Activated CD4-positive, alpha-beta memory T cell treated with anti-CD3 and anti-CD28 coated beads, Interleukin-2, amount 10 ng/mL, durations not matched to agents 7 days and 5 days (primary cell): ENCODE results near the gene ZNF831. TPM values are rescaled to one million over a fixed set of nuclear protein-coding genes. Genes with fewer than 3 reads are reported as not detected.

Experiments
- CTCF ChIA-PET: fragments of 350-600 bp; sonication (Branson Sonifier 250); formaldehyde crosslinking; loops from one replicate; lab custom pipeline; 2021; ENCODE audit warnings: antibody characterized with exemption, inconsistent platforms; lab: Charles Lee
- POLR2A ChIA-PET: fragments of 350-600 bp; sonication (Branson Sonifier 250); formaldehyde crosslinking; loops from one replicate; lab custom pipeline; 2021; ENCODE audit warnings: antibody characterized with exemption; lab: Charles Lee
- DNase-seq: peaks from one replicate; pipeline ENCODE4 v3.0.0-alpha.2; 2020
- H3K27ac Mint-ChIP-seq: one replicate; pipeline ENCODE4 v1.8.0; 2021; ENCODE audit warnings: mild to moderate bottlenecking, mixed read lengths
- H3K27me3 Mint-ChIP-seq: one replicate; pipeline ENCODE4 v1.8.0; 2021; ENCODE audit warnings: mixed read lengths
- H3K36me3 Mint-ChIP-seq: one replicate; pipeline ENCODE4 v1.8.0; 2021; ENCODE audit warnings: low read depth, mixed read lengths
- H3K4me1 Mint-ChIP-seq: one replicate; pipeline ENCODE4 v1.8.0; 2021; ENCODE audit warnings: mixed read lengths
- H3K4me3 Mint-ChIP-seq: one replicate; pipeline ENCODE4 v1.8.0; 2021; ENCODE audit warnings: mild to moderate bottlenecking, mixed read lengths
- H3K9me3 Mint-ChIP-seq: one replicate; pipeline ENCODE4 v1.8.0; 2021; ENCODE audit warnings: mixed read lengths
- total RNA-seq, 2 experiments: library from RNA; stranded (reverse); gene quantifications; one replicate each; pipeline ENCODE4 v1.2.3, GENCODE V29; 2021

ZNF831 gene
- total RNA-seq, 2 experiments from 2014 or later = 12.1 to 12.7 TPM

DNA sequence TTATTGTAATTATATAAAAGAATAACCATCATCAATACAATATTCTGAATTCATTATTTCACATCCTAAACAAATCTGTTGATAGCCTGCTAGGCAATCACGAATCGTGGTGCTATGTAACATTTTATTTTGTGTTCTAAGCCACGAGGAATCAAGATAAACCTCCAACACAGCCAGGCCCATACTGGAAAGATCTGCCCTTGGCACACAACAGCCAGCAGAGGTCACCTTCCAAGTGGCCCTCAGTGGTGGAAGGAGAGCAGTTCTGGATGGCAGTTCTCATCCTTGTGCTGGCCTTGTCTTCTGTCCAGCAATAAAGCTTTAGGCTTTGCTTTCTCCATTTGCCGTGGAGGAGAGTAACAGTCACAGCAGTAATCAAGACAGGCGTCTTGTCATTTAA is 13.2 kb downstream of the ZNF831 start:
- peak; percentile 3 for DNase-seq
- POLR2A ChIA-PET = interaction anchor here (0.7 to 8.0 kb wide), 7 partner anchors 10 to 77 kb away, joined by 3 to 108 read pairs (median 6); partner anchors contain the start of gene ZNF831
- Mint-ChIP-seq H3K36me3 (peaks cover 78% of the 10 kb centered on the region), H3K27ac (no peak overlapping the region), H3K4me3 (no peak overlapping the region), H3K27me3 (no peaks in the 10 kb centered on the region), H3K4me1 (peaks cover 78% of the 10 kb centered on the region), H3K9me3 (peaks cover 2% of the 10 kb centered on the region)
- CTCF ChIA-PET = interaction anchor here (1.5 to 2.4 kb wide), 2 partner anchors 12 to 89 kb away, joined by 11 to 13 read pairs; partner anchors contain the start of gene ZNF831

DNA sequence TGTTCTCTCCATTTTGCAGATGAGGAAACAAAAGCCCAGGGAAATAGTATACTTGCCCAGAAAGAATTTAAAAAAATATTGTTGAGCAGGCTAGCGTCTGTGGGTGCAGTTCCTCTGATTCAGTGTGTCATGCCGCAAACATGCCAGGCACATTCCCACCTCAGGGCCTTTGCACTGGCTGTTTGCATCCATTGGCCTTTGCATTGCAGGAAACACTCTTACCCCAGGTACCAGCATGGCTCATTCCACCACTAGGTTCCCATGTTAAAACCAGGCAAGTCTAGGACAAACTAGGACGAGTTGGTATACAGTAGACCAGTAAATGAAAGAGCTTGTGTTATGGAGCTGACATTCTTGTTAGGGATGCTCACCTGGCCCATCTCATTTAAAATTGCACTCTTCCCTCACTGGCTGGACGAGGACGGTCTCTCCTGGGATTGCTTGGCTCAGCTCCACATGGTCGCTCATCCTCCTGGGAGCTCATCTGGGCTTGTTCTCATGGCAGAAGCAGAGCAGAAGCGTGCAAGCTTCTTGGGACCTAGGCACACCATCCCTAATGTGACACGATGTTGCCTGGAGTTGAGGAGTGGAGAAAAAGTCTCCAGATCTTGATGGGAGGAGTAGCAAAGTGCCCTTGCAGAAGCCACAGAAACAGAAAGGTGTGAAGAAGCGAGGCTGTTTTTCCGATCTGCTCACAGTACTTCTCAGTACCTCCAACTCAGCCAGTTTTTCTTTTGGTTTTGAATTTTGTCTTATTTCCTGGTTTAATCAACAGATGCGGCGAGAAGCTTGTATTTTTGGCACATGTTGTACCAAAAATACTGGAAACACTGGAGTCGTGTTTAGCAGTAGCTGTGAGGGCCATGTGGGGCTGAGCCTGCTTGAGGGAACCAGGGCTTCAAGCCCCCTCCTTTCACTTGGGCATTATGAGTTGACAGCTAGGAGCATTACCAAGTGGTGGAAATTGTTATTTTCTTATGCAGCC is 13.9 kb downstream of the ZNF831 start:
- no peaks in the 10 kb centered on the region for H3K27me3 Mint-ChIP-seq
- H3K4me1 Mint-ChIP-seq = peaks cover 80% of the 10 kb centered on the region
- H3K9me3 Mint-ChIP-seq = peaks cover 2% of the 10 kb centered on the region
- H3K36me3 Mint-ChIP-seq = peaks cover 74% of the 10 kb centered on the region
- peak overlapping the region; percentile 84 for H3K27ac Mint-ChIP-seq
- ChIA-PET POLR2A (interaction anchor here (0.7 to 8.0 kb wide), 18 partner anchors 11 to 526 kb away, joined by 3 to 108 read pairs (median 4); partner anchors contain the start of genes ATP5F1E, STX16 and ZNF831), CTCF (interaction anchor here (0.7 to 2.4 kb wide), 7 partner anchors 12 to 95 kb away, joined by 3 to 13 read pairs (median 4); partner anchors contain the start of gene ZNF831)
- peak; percentile 63 for DNase-seq
- H3K4me3 Mint-ChIP-seq = peak overlapping the region; percentile 44

DNA sequence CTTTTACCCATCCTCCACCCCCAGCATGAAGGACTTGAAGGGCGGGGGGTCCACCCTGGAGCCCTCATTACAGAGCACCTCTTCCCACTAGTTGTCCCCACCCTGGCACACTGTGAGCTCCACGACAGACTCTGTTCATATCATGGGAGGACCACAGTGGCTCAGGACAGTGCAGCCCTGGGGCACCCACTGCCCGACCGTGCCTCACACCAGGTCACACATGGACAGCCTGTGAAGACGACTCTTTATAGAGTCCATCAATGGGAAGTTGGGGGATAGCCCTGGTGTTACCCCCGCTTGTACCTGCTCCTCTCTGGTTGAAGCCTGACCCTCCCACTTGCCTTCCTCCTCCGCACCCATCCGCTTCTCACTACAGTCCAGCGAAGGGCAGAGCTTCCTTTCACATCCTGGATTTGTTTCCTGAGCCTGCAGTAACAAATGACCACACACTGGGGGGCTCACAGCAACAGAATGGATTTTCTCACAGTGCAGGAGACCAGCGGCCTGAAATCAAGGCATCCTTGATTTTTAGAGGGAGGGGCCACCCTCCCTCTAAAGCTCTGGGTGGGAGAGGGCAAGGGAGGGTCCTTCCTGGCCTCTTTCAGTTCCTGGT is 15.5 kb downstream of the ZNF831 start:
- peaks cover 2% of the 10 kb centered on the region for H3K9me3 Mint-ChIP-seq
- peaks cover 72% of the 10 kb centered on the region for H3K36me3 Mint-ChIP-seq
- H3K27ac Mint-ChIP-seq = peak overlapping the region; percentile 84
- no peak overlapping the region for H3K4me3 Mint-ChIP-seq
- H3K27me3 Mint-ChIP-seq = no peaks in the 10 kb centered on the region
- no peak for DNase-seq
- peaks cover 75% of the 10 kb centered on the region for H3K4me1 Mint-ChIP-seq
- ChIA-PET CTCF (interaction anchor here (1.9 to 2.4 kb wide), 2 partner anchors 91 to 97 kb away, joined by 4 to 11 read pairs; no protein-coding TSS in a partner anchor), POLR2A (interaction anchor here (1.4 to 8.0 kb wide), 3 partner anchors 12 to 103 kb away, joined by 4 to 108 read pairs (median 5); partner anchors contain the start of gene ZNF831)

DNA sequence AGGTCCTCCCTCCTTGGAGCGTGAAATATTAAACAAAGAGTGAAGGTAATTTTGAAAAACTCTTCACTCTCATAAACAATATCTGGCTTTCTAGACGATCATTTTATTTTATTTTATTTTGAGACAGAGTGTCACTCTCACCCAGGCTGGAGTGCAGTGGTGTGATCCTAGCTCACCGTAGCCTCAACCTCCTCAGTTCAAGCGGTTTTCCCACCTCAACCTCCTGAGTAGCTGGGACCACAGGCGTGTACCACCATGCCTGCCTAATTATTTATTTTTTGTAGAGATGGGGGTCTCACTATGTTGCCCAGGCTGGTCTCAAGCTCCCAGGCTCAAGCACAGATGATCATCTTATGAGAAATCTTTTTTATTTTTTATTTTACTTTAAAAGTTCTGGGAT is 16.4 kb downstream of the ZNF831 start:
- Mint-ChIP-seq H3K27ac (no peak overlapping the region), H3K27me3 (no peaks in the 10 kb centered on the region), H3K9me3 (peaks cover 2% of the 10 kb centered on the region), H3K36me3 (peaks cover 68% of the 10 kb centered on the region), H3K4me1 (peaks cover 72% of the 10 kb centered on the region), H3K4me3 (no peak overlapping the region)
- DNase-seq = no peak
- ChIA-PET POLR2A (interaction anchor here (1.4 to 8.0 kb wide), 2 partner anchors 13 to 26 kb away, joined by 4 to 108 read pairs; partner anchors contain the start of gene ZNF831), CTCF (no interaction called here)

DNA sequence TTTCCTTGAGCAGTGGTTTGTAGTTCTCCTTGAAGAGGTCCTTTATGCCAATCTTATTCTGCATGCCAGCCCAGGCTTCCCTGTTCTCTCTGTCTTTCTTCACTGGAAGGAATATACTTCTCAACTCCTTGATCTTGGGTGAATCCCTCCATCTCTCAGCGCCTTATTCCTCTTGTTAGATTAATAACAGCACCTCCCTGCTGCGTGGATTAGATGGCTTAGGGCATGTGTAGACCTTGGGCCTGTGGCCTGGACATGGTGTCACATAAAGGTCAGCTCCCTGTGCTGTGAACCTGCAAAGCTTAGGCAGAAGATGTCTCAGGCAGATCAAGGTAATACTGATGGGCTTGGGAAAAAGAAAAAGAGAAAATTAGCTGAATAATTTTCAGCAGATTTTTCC is 18.3 kb downstream of the ZNF831 start:
- POLR2A ChIA-PET = interaction anchor here (0.8 to 1.1 kb wide), 3 partner anchors 8 to 59 kb away, joined by 4 to 5 read pairs (median 5); no protein-coding TSS in a partner anchor
- DNase-seq = no peak
- Mint-ChIP-seq H3K27me3 (no peaks in the 10 kb centered on the region), H3K27ac (no peak overlapping the region), H3K4me3 (no peak overlapping the region), H3K9me3 (peaks cover 2% of the 10 kb centered on the region), H3K4me1 (peaks cover 61% of the 10 kb centered on the region), H3K36me3 (peaks cover 53% of the 10 kb centered on the region)
- CTCF ChIA-PET = interaction anchor here (1.2 kb wide), 1 partner anchor 18 kb away, joined by 3 read pairs; no protein-coding TSS in a partner anchor

DNA sequence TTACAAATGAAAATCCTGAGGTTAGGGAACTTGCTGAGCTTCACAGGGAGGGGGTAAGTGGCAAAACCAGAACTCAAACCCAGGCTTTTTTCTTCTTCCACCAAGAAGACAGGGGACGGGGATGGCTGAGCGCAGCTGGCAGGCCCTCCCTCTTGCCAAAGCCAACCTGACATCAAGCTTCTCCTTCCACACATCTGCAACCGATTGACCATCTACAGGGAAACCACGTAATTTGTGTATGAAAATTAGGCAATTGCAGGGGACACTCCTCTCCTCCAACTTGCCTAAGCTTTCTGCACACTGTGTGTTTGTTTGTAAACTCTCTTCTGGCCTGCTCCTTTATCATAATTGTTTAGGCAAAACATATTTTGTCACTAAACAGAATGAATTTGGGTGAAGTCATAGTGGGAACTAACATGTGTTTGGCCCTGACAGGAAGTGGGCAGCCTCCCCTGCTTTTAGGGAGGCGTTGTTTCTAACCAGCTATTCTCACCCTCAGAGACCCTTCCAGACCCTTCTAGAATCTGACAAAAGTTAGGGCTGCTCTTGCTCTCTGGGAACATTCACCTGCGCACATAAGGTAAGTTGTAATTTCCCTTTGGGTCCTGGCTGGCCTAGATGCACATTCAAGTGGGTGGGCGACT is 18.9 kb downstream of the ZNF831 start:
- Mint-ChIP-seq H3K36me3 (peaks cover 49% of the 10 kb centered on the region), H3K9me3 (peaks cover 2% of the 10 kb centered on the region), H3K4me3 (no peak overlapping the region), H3K27me3 (no peaks in the 10 kb centered on the region), H3K4me1 (peaks cover 55% of the 10 kb centered on the region), H3K27ac (no peak overlapping the region)
- ChIA-PET POLR2A (interaction anchor here (0.7 to 1.1 kb wide), 4 partner anchors 9 to 59 kb away, joined by 3 to 5 read pairs (median 4); no protein-coding TSS in a partner anchor), CTCF (interaction anchor here (1.2 kb wide), 1 partner anchor 18 kb away, joined by 3 read pairs; no protein-coding TSS in a partner anchor)
- no peak for DNase-seq

DNA sequence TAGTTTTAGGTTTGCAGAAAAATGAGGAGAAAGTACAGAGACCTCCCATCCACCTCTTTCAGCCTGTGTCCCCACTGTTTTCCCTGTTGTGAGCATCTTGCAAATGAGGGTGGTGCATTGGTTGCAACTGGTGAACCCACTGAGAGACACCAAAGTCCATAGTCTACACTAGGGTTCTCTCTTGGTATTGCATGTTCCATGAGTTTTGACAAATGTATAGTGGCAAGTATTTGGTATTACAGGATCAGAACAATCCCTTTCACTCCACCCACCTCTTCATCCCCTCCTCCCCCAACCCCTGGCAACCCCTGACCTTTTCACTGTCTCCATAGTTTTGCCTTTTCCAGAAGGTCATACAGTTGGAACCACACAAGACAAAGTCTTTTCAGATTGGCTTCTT is 20.1 kb downstream of the ZNF831 start:
- Mint-ChIP-seq H3K27me3 (no peaks in the 10 kb centered on the region), H3K9me3 (peaks cover 2% of the 10 kb centered on the region), H3K4me1 (peaks cover 43% of the 10 kb centered on the region), H3K27ac (no peak overlapping the region), H3K36me3 (peaks cover 44% of the 10 kb centered on the region), H3K4me3 (no peak overlapping the region)
- CTCF ChIA-PET = no interaction called here
- POLR2A ChIA-PET = no interaction called here
- no peak for DNase-seq

DNA sequence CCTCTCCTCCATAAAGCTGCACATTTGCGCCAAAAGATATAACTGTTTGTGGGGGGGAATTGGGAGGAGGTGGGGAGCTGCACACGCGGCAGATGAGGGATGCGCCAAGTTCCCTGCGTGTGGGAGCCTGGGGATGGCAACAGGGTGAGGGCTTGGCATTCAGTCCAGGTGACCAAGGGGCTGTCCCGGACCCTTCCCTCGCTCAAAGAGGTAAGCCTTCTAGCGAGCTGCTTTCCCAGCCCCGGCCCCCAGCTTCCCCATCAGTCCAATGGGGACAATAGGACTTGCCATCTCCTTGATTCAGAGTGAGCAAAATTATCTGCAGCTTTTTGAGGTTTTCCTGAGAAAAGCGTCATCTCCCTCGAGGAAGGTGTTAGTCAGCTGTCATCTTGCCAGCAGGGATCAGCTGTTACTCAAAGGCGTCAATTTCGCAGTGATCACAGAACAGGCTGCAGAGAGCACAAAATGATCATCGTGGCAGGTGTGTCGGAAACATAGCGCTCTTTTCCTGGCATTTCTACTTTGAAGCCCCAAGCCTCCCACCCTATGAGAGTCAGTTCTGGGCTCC is 21.3 kb downstream of the ZNF831 start:
- Mint-ChIP-seq H3K27ac (no peak overlapping the region), H3K9me3 (peaks cover 2% of the 10 kb centered on the region), H3K4me3 (no peak overlapping the region), H3K36me3 (peaks cover 34% of the 10 kb centered on the region), H3K4me1 (peaks cover 36% of the 10 kb centered on the region), H3K27me3 (no peaks in the 10 kb centered on the region)
- DNase-seq = no peak
- CTCF ChIA-PET = interaction anchor here (1.8 kb wide), 1 partner anchor 23 kb away, joined by 4 read pairs; no protein-coding TSS in a partner anchor
- POLR2A ChIA-PET = interaction anchor here (1.5 kb wide), 1 partner anchor 36 kb away, joined by 3 read pairs; no protein-coding TSS in a partner anchor

DNA sequence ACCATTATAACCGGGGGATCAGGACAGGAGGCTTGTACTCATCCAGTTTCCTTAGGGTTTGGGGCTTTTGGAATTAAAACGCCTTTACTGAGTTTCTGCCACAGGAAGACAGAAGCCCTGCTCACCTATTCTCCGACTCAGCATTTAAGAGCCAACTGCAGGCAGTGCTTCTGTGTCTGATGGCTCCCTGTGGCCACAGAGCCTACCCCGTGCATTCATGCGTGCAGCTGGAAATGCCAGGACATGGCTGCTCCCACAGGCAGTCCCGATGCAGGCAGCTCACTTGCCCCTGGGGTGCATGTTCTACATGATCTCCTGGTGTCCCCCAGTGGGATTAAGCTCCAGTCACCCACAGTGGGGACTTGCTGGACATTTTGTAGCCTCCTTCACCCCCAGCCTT is 22.2 kb downstream of the ZNF831 start:
- no peak for DNase-seq
- H3K27ac Mint-ChIP-seq = no peak overlapping the region
- peaks cover 2% of the 10 kb centered on the region for H3K9me3 Mint-ChIP-seq
- no peak overlapping the region for H3K4me3 Mint-ChIP-seq
- H3K36me3 Mint-ChIP-seq = peaks cover 32% of the 10 kb centered on the region
- POLR2A ChIA-PET = interaction anchor here (1.5 kb wide), 1 partner anchor 37 kb away, joined by 3 read pairs; no protein-coding TSS in a partner anchor
- no peaks in the 10 kb centered on the region for H3K27me3 Mint-ChIP-seq
- CTCF ChIA-PET = interaction anchor here (1.8 kb wide), 1 partner anchor 22 kb away, joined by 4 read pairs; no protein-coding TSS in a partner anchor
- peaks cover 36% of the 10 kb centered on the region for H3K4me1 Mint-ChIP-seq

DNA sequence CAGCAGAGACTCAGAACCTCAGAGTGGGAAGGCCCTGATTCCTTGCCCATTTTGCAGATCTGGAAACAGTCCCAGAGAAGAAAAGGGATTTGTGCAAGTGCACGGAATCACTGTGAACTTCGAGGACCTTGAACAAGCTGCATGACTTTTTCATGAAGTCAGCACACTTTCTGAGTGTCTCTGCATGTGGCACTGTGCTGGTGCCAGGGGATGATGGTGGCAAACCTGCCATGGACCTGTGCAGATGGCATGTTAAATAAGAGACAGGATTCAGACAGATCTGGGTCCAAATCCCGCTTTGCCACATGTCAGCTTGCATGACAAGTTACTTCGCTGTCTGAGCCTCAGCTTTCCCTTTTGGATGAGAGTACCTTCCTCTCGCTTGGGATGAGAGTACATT is 26.8 kb downstream of the ZNF831 start:
- Mint-ChIP-seq H3K9me3 (no peaks in the 10 kb centered on the region), H3K4me1 (peaks cover 1% of the 10 kb centered on the region), H3K36me3 (peaks cover 4% of the 10 kb centered on the region), H3K27ac (no peak overlapping the region), H3K4me3 (no peak overlapping the region), H3K27me3 (no peaks in the 10 kb centered on the region)
- POLR2A ChIA-PET = interaction anchor here (1.2 kb wide), 1 partner anchor 98 kb away, joined by 3 read pairs; no protein-coding TSS in a partner anchor
- DNase-seq = no peak
- CTCF ChIA-PET = interaction anchor here (1.1 to 1.7 kb wide), 2 partner anchors 17 to 93 kb away, joined by 3 to 5 read pairs; no protein-coding TSS in a partner anchor

DNA sequence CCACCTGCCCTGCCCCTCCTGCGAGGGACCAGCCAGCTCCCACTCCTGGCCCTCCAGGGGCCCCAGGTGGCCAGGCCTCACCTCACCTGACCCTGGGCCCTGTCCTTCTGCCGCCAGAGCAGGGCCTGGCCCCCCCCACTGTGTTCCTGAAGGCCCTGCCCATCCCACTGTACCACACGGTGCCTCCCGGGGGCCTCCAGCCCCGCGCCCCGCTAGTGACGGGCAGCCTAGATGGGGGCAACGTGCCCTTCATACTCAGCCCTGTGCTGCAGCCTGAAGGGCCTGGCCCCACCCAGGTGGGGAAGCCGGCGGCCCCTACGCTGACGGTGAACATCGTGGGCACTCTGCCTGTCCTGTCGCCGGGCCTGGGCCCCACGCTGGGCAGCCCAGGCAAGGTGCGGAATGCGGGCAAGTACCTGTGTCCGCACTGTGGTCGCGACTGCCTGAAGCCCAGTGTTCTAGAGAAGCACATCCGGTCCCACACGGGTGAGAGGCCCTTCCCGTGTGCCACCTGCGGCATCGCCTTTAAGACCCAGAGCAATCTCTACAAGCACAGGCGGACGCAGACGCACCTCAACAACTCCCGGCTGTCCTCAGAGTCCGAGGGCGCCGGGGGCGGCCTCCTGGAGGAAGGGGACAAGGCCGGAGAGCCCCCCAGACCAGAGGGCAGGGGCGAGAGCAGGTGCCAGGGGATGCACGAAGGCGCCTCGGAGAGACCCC is 27.6 kb downstream of the ZNF831 start:
- Mint-ChIP-seq H3K27me3 (no peaks in the 10 kb centered on the region), H3K9me3 (no peaks in the 10 kb centered on the region), H3K27ac (no peak overlapping the region), H3K4me3 (no peak overlapping the region), H3K4me1 (no peaks in the 10 kb centered on the region), H3K36me3 (peaks cover 4% of the 10 kb centered on the region)
- POLR2A ChIA-PET = no interaction called here
- DNase-seq = no peak
- CTCF ChIA-PET = no interaction called here
